Muscle of back (tissue), 11 donors: ENCODE data around the gene ACSS1. TPM values are rescaled to one million over a fixed set of nuclear protein-coding genes. Genes with fewer than 3 reads are reported as not detected.

Experiments
- DNase-seq, 3 donors: peaks; one replicate each; pipeline versions ENCODE4 v3.0.0 to v3.0.0-alpha.2; 2013
- polyA plus RNA-seq, 10 donors: library from polyadenylated mRNA; unstranded; fragments of 120-200 nt; gene quantifications; one replicate each; pipeline ENCODE4 v1.2.1, GENCODE V29; 2013; ENCODE audit not compliant: insufficient read length in 10 of 10

ACSS1 gene
- polyA plus RNA-seq, 10 donors: 16.3 to 30.2 (median 18.9) TPM

GRCh38 chr20:24995741-24996448 lies 62.0 kb downstream of the ACSS1 start:
- DNase-seq: no peak

- DNase-seq: peak; percentile 77 to 91 (median 85)
Observed at GRCh38 chr20:24994470-24995368, 63.2 kb downstream of the ACSS1 start.

GRCh38 chr20:24994186-24994465 lies 63.8 kb downstream of the ACSS1 start:
- DNase-seq: no peak

- DNase-seq: peak; percentile 38 to 64 (median 43)
Observed at GRCh38 chr20:24993337-24994185, 64.4 kb downstream of the ACSS1 start.

GRCh38 chr20:24992487-24993205 lies 65.3 kb downstream of the ACSS1 start, which contains the start of gene APMAP:
TSS of gene APMAP (minus strand) at chr20:24992751. CDS start at chr20:24992688, 63 bp downstream.
- DNase-seq: peak; percentile 94 to 98 (median 97)

- no peak for DNase-seq
Observed at GRCh38 chr20:24991897-24992486, 65.9 kb downstream of the ACSS1 start.

- DNase-seq: no peak
Observed at GRCh38 chr20:24990810-24991252, 67.1 kb downstream of the ACSS1 start.

- DNase-seq: no peak
Observed at GRCh38 chr20:24989162-24989561, 68.8 kb downstream of the ACSS1 start.

GRCh38 chr20:24987873-24988835 lies 69.8 kb downstream of the ACSS1 start:
- no peak for DNase-seq

GRCh38 chr20:24987244-24987643 lies 70.7 kb downstream of the ACSS1 start:
- no peak for DNase-seq

GRCh38 chr20:24986436-24987015 lies 71.4 kb downstream of the ACSS1 start:
- no peak for DNase-seq

- no peak for DNase-seq
Observed at GRCh38 chr20:24985802-24986201, 72.1 kb downstream of the ACSS1 start.

GRCh38 chr20:24984961-24985640 lies 72.8 kb downstream of the ACSS1 start:
- DNase-seq: no peak

- no peak for DNase-seq
Observed at GRCh38 chr20:24983896-24984295, 74.0 kb downstream of the ACSS1 start.

- no peak for DNase-seq
Observed at GRCh38 chr20:24981790-24982189, 76.1 kb downstream of the ACSS1 start.

- DNase-seq: no peak
Observed at GRCh38 chr20:24981282-24981681, 76.7 kb downstream of the ACSS1 start.

- no peak for DNase-seq
Observed at GRCh38 chr20:24980291-24981053, 77.5 kb downstream of the ACSS1 start.
